ENCODE data around the gene JAKMIP2. TPM values are rescaled to one million over a fixed set of nuclear protein-coding genes. Genes with fewer than 3 reads are reported as not detected.
A peak's percentile ranks its signal among the peaks of the same experiment; 100 is the strongest.

The JAKMIP2 gene
- total RNA-seq, 1 donor from 2014 or later: not detected

DNA sequence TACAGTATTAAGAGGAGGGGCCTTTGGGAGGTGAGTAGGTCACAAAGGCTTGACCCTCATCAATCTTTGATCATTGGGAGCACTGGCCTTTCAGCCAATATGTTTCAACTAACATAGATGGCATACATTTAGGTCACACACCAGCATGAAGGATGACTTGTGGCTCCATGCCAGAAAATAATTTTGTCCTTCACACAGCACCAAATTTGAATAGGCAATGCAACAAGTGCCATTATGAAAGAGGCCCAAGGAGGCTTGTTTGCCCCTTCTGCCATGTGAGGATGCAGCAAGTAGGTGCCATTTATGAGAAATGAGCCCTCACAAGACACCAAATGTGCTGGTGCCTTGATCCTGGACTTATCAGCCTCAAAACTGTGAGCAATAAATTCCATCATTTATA lies 81.1 kb downstream of the JAKMIP2 start:
- no peak for FAIRE-seq
- H3K36me3 ChIP-seq (ENCODE audit: control insufficient read depth, insufficient read depth, low read length): no peaks in the 10 kb centered on the region

DNA sequence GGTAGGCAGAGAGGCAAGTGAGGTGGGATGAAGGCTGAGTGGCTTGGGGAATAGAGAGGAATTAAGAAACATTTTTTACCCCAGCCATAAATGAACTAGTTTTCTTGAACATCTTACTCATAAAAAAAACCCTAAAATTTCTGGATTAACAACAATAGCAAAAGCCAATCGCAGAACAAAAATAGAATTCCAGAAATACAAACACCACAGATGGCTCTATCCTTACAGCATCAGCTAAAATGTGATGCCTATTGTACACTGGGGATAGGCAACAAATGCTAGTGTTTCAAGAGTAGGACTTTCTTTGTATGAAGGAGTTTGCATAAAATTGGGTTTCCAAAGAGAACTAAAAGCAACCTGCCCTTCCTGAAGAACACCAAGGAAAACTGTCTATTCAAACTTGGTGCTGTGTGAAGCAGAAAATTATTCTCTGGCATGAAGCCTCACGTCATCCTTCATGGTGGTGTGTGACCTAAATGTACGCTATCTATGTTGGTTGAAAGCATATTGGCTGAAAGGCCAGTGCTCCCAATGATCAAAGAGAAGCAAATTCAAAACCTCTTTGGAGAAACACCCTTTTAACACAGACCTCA lies 82.9 kb downstream of the JAKMIP2 start:
- no peak overlapping the region for H3K4me3 ChIP-seq (ENCODE audit: low read depth, low read length)
- DNase-seq (ENCODE audit: low read depth) (no peak), FAIRE-seq (no peak)
- no peak for TF ChIP-seq CTCF (IDR thresholded peaks at IDR 0.05; ENCODE audit: insufficient read depth, low read length, severe bottlenecking)
- no peaks in the 10 kb centered on the region for H3K36me3 ChIP-seq (ENCODE audit: control insufficient read depth, insufficient read depth, low read length)
- H3K27me3 ChIP-seq (ENCODE audit: control insufficient read depth, insufficient read depth, low read length): no peaks in the 10 kb centered on the region

More for the DNA sequence above, 81.1 kb downstream of the JAKMIP2 start:
- DNase-seq (ENCODE audit: low read depth): no peak
- Histone ChIP-seq H3K4me3 (ENCODE audit: low read depth, low read length) (no peak overlapping the region), H3K27me3 (ENCODE audit: control insufficient read depth, insufficient read depth, low read length) (no peaks in the 10 kb centered on the region)
- no peak for TF ChIP-seq CTCF (IDR thresholded peaks at IDR 0.05; ENCODE audit: insufficient read depth, low read length, severe bottlenecking)

- FAIRE-seq: no peak
- no peak for DNase-seq (ENCODE audit: low read depth)
- H3K36me3 ChIP-seq (ENCODE audit: control insufficient read depth, insufficient read depth, low read length): no peaks in the 10 kb centered on the region
- TF ChIP-seq CTCF (IDR thresholded peaks at IDR 0.05; ENCODE audit: insufficient read depth, low read length, severe bottlenecking): no peak
- no peaks in the 10 kb centered on the region for H3K27me3 ChIP-seq (ENCODE audit: control insufficient read depth, insufficient read depth, low read length)
- H3K4me3 ChIP-seq (ENCODE audit: low read depth, low read length): no peak overlapping the region
Observed at GRCh38 chr5:147697380-147697779, 85.1 kb downstream of the JAKMIP2 start.

DNA sequence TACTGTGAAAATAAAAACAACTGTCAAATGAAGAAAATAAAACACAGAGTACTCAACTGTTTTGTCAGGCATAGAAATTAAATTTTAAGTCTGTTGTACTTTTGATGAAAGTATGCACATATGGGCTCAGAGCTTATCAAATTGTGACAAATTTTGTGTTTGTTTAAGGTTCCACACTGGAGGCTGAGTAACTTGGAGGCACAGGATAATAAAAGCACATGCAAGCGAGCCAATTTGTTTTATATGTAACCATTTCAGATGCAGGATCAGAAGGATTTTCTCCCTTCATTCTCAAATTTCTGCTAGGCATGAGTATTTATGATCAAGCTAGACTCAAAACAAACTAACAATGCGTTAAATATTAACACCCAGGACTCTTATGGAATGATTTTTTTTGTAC lies 87.8 kb downstream of the JAKMIP2 start:
- DNase-seq (ENCODE audit: low read depth): no peak
- TF ChIP-seq CTCF (IDR thresholded peaks at IDR 0.05; ENCODE audit: insufficient read depth, low read length, severe bottlenecking): no peak
- no peak for FAIRE-seq

GRCh38 chr5:147693233-147693632 lies 89.3 kb downstream of the JAKMIP2 start:
- peak; percentile 44 for DNase-seq (ENCODE audit: low read depth)
- no peak for TF ChIP-seq CTCF (IDR thresholded peaks at IDR 0.05; ENCODE audit: insufficient read depth, low read length, severe bottlenecking)
- no peak for FAIRE-seq
- Histone ChIP-seq H3K36me3 (ENCODE audit: control insufficient read depth, insufficient read depth, low read length) (no peaks in the 10 kb centered on the region), H3K4me3 (ENCODE audit: low read depth, low read length) (no peak overlapping the region), H3K27me3 (ENCODE audit: control insufficient read depth, insufficient read depth, low read length) (peaks cover 2% of the 10 kb centered on the region)

More for the DNA sequence above, 87.8 kb downstream of the JAKMIP2 start:
- H3K36me3 ChIP-seq (ENCODE audit: control insufficient read depth, insufficient read depth, low read length): no peaks in the 10 kb centered on the region
- no peak overlapping the region for H3K4me3 ChIP-seq (ENCODE audit: low read depth, low read length)
- H3K27me3 ChIP-seq (ENCODE audit: control insufficient read depth, insufficient read depth, low read length): no peaks in the 10 kb centered on the region

DNA sequence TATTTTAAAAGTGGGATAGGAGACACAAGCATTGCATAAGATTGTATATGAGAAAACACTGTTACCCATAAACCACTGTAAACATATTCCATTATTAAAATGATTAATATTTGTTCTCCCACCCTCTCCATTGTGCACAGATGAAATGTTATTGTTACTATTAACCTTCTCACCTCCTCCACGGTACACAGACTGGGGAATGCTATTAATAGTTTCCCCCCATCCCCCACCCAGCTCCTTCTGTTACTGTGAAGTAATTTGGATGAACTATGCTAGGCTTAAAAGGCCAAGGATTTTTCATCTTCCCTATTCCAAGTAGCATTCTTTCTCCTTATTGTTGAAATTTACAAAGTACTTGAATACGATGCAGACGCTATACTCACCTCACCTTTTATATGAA lies 91.4 kb downstream of the JAKMIP2 start:
- Histone ChIP-seq H3K27me3 (ENCODE audit: control insufficient read depth, insufficient read depth, low read length) (peaks cover 3% of the 10 kb centered on the region), H3K36me3 (ENCODE audit: control insufficient read depth, insufficient read depth, low read length) (no peaks in the 10 kb centered on the region), H3K4me3 (ENCODE audit: low read depth, low read length) (no peak overlapping the region)
- no peak for FAIRE-seq
- no peak for DNase-seq (ENCODE audit: low read depth)
- TF ChIP-seq CTCF (IDR thresholded peaks at IDR 0.05; ENCODE audit: insufficient read depth, low read length, severe bottlenecking): no peak

Measured in bronchial epithelial cell (primary cell).